ENCODE data around the gene CCZ1B. TPM values are rescaled to one million over a fixed set of nuclear protein-coding genes. Genes with fewer than 3 reads are reported as not detected.
"Not testable (repeated sequence)": the region's sequence is repeated elsewhere in the genome, so short reads cannot be mapped to it uniquely, and the experiment has no call there.

CCZ1B gene
- total and polyA plus RNA-seq, 3 experiments from 2014 or later: 34.4 to 60.5 (median 52.2) TPM

DNA sequence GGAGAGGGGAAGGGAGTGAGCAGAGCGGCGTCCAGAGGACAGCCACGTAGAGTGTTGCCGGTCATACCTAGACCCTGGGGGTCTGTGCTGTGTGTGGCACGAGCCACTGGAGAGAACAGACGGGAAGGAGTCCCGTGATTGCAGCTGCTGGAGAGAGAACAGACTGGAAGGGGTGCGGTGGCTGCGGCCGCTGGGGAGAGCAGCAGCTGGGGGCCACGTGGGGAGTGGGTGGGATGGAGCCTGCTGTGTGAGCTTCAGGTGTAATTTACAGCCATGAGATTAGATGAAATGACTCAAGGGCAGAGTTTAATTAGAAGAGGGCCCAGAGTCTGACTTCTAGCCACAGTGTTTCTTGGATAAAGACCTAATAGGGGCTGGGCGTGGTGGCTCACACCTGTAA, 76.7 kb downstream of the CCZ1B start:
- H3K4me3 Mint-ChIP-seq; H3K4me3 ChIP-seq (ENCODE audit: low read length); CTCF ChIA-PET; H3K27ac Mint-ChIP-seq; POLR2A ChIA-PET; H3K36me3 ChIP-seq (ENCODE audit: insufficient read depth, low read length); DNase-seq; H3K4me1 ChIP-seq (ENCODE audit: insufficient read depth, low read length); H3K4me1 Mint-ChIP-seq; H3K9me3 Mint-ChIP-seq; H3K27ac ChIP-seq (ENCODE audit: low read depth, low read length); H3K27me3 Mint-ChIP-seq; H3K27me3 ChIP-seq (ENCODE audit: insufficient read depth, low read length, poor library complexity, severe bottlenecking); H3K9me3 ChIP-seq (ENCODE audit: low read length): not testable (repeated sequence)
- peaks cover 0 to 19% (median 1%) of the 10 kb centered on the region in 3 donors for H3K36me3 Mint-ChIP-seq

Other genes starting within 250 kb of the CCZ1B start
- 10 to 100 TPM; 31.6 to 34.9 TPM for gene ZDHHC4, start 248.8 kb downstream of the CCZ1B start, total RNA-seq
- 57.6 TPM for gene ZDHHC4, start 248.8 kb downstream of the CCZ1B start, polyA plus RNA-seq
- 10 to 100 TPM; 45.8 to 47.3 TPM for gene INTS15, start 236.3 kb downstream of the CCZ1B start, total RNA-seq
- 46.9 TPM for gene INTS15, start 236.3 kb downstream of the CCZ1B start, polyA plus RNA-seq
- gene ZNF853, start 210.7 kb downstream of the CCZ1B start, total RNA-seq: 1 to 10 TPM; 3.5 to 4.5 TPM
- gene ZNF853, start 210.7 kb downstream of the CCZ1B start, polyA plus RNA-seq: 11.2 TPM
- 10 to 100 TPM; 26.5 TPM for gene ZNF316, start 189.0 kb downstream of the CCZ1B start, total RNA-seq
- 5.2 TPM for gene ZNF316, start 189.0 kb downstream of the CCZ1B start, polyA plus RNA-seq
- gene ZNF12, start 119.3 kb downstream of the CCZ1B start, total RNA-seq: 10 to 100 TPM; 18.8 to 19.4 TPM
- gene ZNF12, start 119.3 kb downstream of the CCZ1B start, polyA plus RNA-seq: 34.5 TPM
- 1 to 10 TPM in 1 of 2 experiments, under 1 TPM in 1; 0.09 to 1.0 TPM for gene RSPH10B2, start 72.2 kb downstream of the CCZ1B start, total RNA-seq
- gene RSPH10B2, start 72.2 kb downstream of the CCZ1B start, polyA plus RNA-seq: not detected

All from CD8-positive, alpha-beta memory T cell (primary cell).